A549 (cell line): Measurements from ENCODE around the gene KCNMA1. TPM values are rescaled to one million over a fixed set of nuclear protein-coding genes. Genes with fewer than 3 reads are reported as not detected.

Experiments
- ATAC-seq, 2 experiments: fragments of 200-7000 bp in 1 of 2; fragments of >200 bp in 1 of 2; cut with Nextera tagmentation in 1 of 2; cut with Tn5 transposase in 1 of 2; 3 replicates each; pipeline versions ENCODE4 v1.8.0 to v1.9.1; 2018 to 2020; ENCODE audit warnings: mild to moderate bottlenecking in 1 of 2, moderate library complexity in 1 of 2
- CTCF ChIA-PET: fragments of 300-600 bp; sonication (Branson Sonifier 250); formaldehyde crosslinking; extraction: SDS; loops from one replicate; lab custom pipeline; 2021; ENCODE audit warnings: antibody characterized with exemption, inconsistent platforms; lab: Yijun Ruan, JAX
- POLR2A ChIA-PET: fragments of 350-600 bp; formaldehyde crosslinking; extraction: SDS; loops from one replicate; lab custom pipeline; 2021; ENCODE audit warnings: antibody characterized with exemption, inconsistent platforms; lab: Yijun Ruan, JAX
- DNase-seq, 2 experiments: peaks; one replicate each; pipeline versions ENCODE4 v3.0.0 to v3.0.0-alpha.2; 2011 to 2016; ENCODE audit warnings: low read depth in 1 of 2, low spot score in 1 of 2
- FAIRE-seq: peaks from 2 replicates; lab custom pipeline; 2011; peaks lifted over from hg19 to GRCh38; lab: Jason Lieb, UNC
- H3K27ac ChIP-seq, 2 experiments: fragments of >200 bp; sonication (Bioruptor Twin); formaldehyde crosslinking; 3 replicates each; pipeline ENCODE4 v1.5.1; 2016 to 2017
- H3K4me1 ChIP-seq: fragments of >200 bp; sonication (Bioruptor Twin); formaldehyde crosslinking; 3 replicates; pipeline ENCODE4 v1.6.1; 2016
- H3K4me2 ChIP-seq: fragments of >200 bp; sonication (Bioruptor Twin); formaldehyde crosslinking; 3 replicates; pipeline ENCODE4 v1.6.1; 2016
- H3K4me3 ChIP-seq: fragments of >200 bp; sonication (Bioruptor Twin); formaldehyde crosslinking; 3 replicates; pipeline ENCODE4 v1.5.1; 2016
- H3K9me3 ChIP-seq: fragments of >200 bp; sonication (Bioruptor Twin); formaldehyde crosslinking; 3 replicates; pipeline ENCODE4 v1.6.1; 2016
- CBX8 ChIP-seq: fragments of 200-600 bp; sonication (generic); IDR thresholded peaks from 2 replicates; pipeline ENCODE4 v1.6.1; 2016
- CHD2 ChIP-seq: fragments of 150-350 bp; IDR thresholded peaks from 2 replicates; pipeline ENCODE4 v1.6.1; 2014; ENCODE audit warnings: low read length; ENCODE audit not compliant: partially characterized antibody
- CHD4 ChIP-seq: fragments of 200-600 bp; sonication (generic); IDR thresholded peaks from 2 replicates; pipeline ENCODE4 v1.6.1; 2016; ENCODE audit warnings: antibody characterized with exemption, mild to moderate bottlenecking, borderline replicate concordance
- E2F6 ChIP-seq: IDR thresholded peaks from 2 replicates; pipeline ENCODE4 v1.6.1; 2012; ENCODE audit warnings: low read depth, borderline replicate concordance
- EHF ChIP-seq: fragments of 250-450 bp; sonication (Bioruptor Pico); IDR thresholded peaks from 2 replicates; pipeline ENCODE4 v1.5.0; 2020; ENCODE audit warnings: mild to moderate bottlenecking
- EHMT2 ChIP-seq: fragments of 200-600 bp; sonication (generic); IDR thresholded peaks from 2 replicates; pipeline ENCODE4 v1.6.1; 2016; ENCODE audit warnings: antibody characterized with exemption, low read depth, mild to moderate bottlenecking, moderate library complexity
- ESRRA ChIP-seq: fragments of 150-350 bp; IDR thresholded peaks from 2 replicates; pipeline ENCODE4 v1.6.1; 2014; ENCODE audit warnings: mild to moderate bottlenecking, low read length, borderline replicate concordance
- HDAC2 ChIP-seq: fragments of 200-600 bp; sonication (generic); IDR thresholded peaks from 2 replicates; pipeline ENCODE4 v1.6.1; 2016
- HEYL ChIP-seq: fragments of 250-450 bp; sonication (Bioruptor Pico); IDR thresholded peaks from 2 replicates; pipeline ENCODE4 v1.8.0; 2021; ENCODE audit warnings: mild to moderate bottlenecking, moderate library complexity
- HOXB13 ChIP-seq: fragments of 250-450 bp; sonication (Bioruptor Pico); IDR thresholded peaks from 2 replicates; pipeline ENCODE4 v1.5.0; 2020; ENCODE audit warnings: low read depth, mild to moderate bottlenecking, moderate library complexity
- JUN ChIP-seq, 2 experiments: fragments of >200 bp; sonication (Bioruptor Twin); formaldehyde crosslinking; IDR thresholded peaks; 2 replicates in 1 of 2; 3 replicates in 1 of 2; pipeline ENCODE4 v1.6.1; 2016 to 2017
- JUNB ChIP-seq: fragments of >200 bp; sonication (Bioruptor Twin); formaldehyde crosslinking; IDR thresholded peaks from 2 replicates; pipeline ENCODE4 v1.6.1; 2016
- KDM1A ChIP-seq: fragments of 200-600 bp; sonication (generic); IDR thresholded peaks from 2 replicates; pipeline ENCODE4 v1.6.1; 2016; ENCODE audit warnings: low read depth, mild to moderate bottlenecking
- KDM5A ChIP-seq: fragments of 200-600 bp; sonication (generic); IDR thresholded peaks from 2 replicates; pipeline ENCODE4 v1.6.1; 2016; ENCODE audit warnings: antibody characterized with exemption, mild to moderate bottlenecking
- MAFK ChIP-seq: fragments of 450-650 bp; IDR thresholded peaks from 2 replicates; pipeline ENCODE4 v1.6.1; 2014; ENCODE audit not compliant: partially characterized antibody
- MAZ ChIP-seq: fragments of 150-350 bp; IDR thresholded peaks from 2 replicates; pipeline ENCODE4 v1.6.1; 2014; ENCODE audit warnings: antibody characterized with exemption, low read depth, low read length, borderline replicate concordance
- MYC ChIP-seq: IDR thresholded peaks from 2 replicates; pipeline ENCODE4 v1.6.1; 2012; ENCODE audit warnings: mild to moderate bottlenecking, inconsistent platforms, low read length, improper control_type of control experiment, borderline replicate concordance
- NPAS2 ChIP-seq: fragments of 250-450 bp; sonication (Bioruptor Pico); IDR thresholded peaks from 2 replicates; pipeline ENCODE4 v1.8.0; 2022; ENCODE audit warnings: mild to moderate bottlenecking, moderate library complexity, borderline replicate concordance
- PHF8 ChIP-seq: fragments of 200-600 bp; sonication (generic); IDR thresholded peaks from 2 replicates; pipeline ENCODE4 v1.6.1; 2016; ENCODE audit warnings: low read depth, mild to moderate bottlenecking, antibody characterized with exemption, moderate library complexity, borderline replicate concordance
- POLR2A ChIP-seq: IDR thresholded peaks from 2 replicates; pipeline ENCODE4 v1.6.1; 2012; ENCODE audit warnings: mild to moderate bottlenecking, low read length
- REST ChIP-seq: fragments of 200-600 bp; sonication (generic); IDR thresholded peaks from 2 replicates; pipeline ENCODE4 v1.6.1; 2016; ENCODE audit warnings: antibody characterized with exemption, mild to moderate bottlenecking, moderate library complexity
- TFCP2L1 ChIP-seq: fragments of 250-450 bp; sonication (Bioruptor Pico); IDR thresholded peaks from 2 replicates; pipeline ENCODE4 v1.5.0; 2021; ENCODE audit warnings: mild to moderate bottlenecking
- TP53 ChIP-seq: fragments of 250-450 bp; sonication (Bioruptor Pico); IDR thresholded peaks from 2 replicates; pipeline ENCODE4 v1.5.0; 2021; ENCODE audit warnings: mild to moderate bottlenecking, moderate library complexity
- USF2 ChIP-seq: fragments of 450-650 bp; IDR thresholded peaks from 2 replicates; pipeline ENCODE4 v1.6.1; 2014; ENCODE audit warnings: antibody characterized with exemption
- ZSCAN20 ChIP-seq: fragments of 250-450 bp; sonication (Bioruptor Pico); IDR thresholded peaks from 2 replicates; pipeline ENCODE4 v1.8.0; 2022; ENCODE audit warnings: mild to moderate bottlenecking, moderate library complexity
- WGBS: methylation state at CpG from one replicate; pipeline ENCODE4 v1.1.6; 2017; ENCODE audit errors: missing lambda C conversion rate; 5-methylcytosine and 5-hydroxymethylcytosine counted together
- polyA plus RNA-seq, 4 experiments: library from polyadenylated mRNA; depleted of rRNA in 3 of 4; stranded (reverse); fragments of >200 nt; fragmentation: RNase III in 1 of 4; extraction: RNeasy Plus Mini Kit Qiagen cat#74134 plus additional on column Dnase treatment in 1 of 4; gene quantifications; 2 replicates in 3 of 4; 3 replicates in 1 of 4; pipeline ENCODE4 v1.2.3, GENCODE V29; 2011 to 2017

KCNMA1 gene
- polyA plus RNA-seq, 2 of the 4 experiments (the other 2 are of a cell fraction), result 14.9 to 30.6 TPM

- H3K27ac ChIP-seq, result 0 out of 6 replicates have a peak overlapping the region, but pooled peaks of 1 of the 2 experiments have one; percentile 45
- FAIRE-seq (no peak), DNase-seq (no peak), ATAC-seq (peak in 1 of 2 experiments; percentile 52; a peak in 2 of 6 replicates)
- 73% methylated on average over 9 of the region's 9 CpGs for WGBS
- no peak overlapping the region for H3K4me2 ChIP-seq
- H3K4me3 ChIP-seq, result no peak overlapping the region
- ChIA-PET CTCF (interaction anchor here (0.8 to 1.5 kb wide), 6 partner anchors 13 to 418 kb away, joined by 3 to 4 read pairs (median 3); no protein-coding TSS in a partner anchor), POLR2A (no interaction called here)
- TF ChIP-seq MAZ (no peak), TFCP2L1 (CRISPR knock-in tag) (no peak), EHF (CRISPR knock-in tag) (no peak)
- peaks cover 6% of the 10 kb centered on the region; the same call in 2 of the 3 replicates for H3K4me1 ChIP-seq
- no peaks in the 10 kb centered on the region for H3K9me3 ChIP-seq
Observed at GRCh38 chr10:77223526-77224460, 413.8 kb downstream of the KCNMA1 start.

DNA sequence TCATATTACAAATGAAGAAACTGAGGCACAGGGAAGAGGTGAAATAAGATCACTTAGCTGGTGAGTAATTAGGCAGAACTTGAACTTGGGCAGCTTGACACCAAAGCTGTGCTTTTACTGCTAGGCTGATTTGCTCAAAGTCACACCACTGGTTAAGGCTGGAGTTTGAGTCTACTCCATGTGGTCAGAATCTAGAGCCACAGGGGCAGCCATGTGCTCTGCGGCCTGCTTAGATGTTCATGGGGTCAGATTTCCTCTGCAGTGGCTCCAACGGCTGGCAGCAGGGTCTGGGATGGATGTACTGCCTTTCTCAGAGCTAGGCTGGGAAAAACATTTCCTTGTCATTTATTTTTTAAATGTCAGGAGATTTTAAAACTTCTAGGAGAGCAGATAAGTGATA lies 417.5 kb downstream of the KCNMA1 start:
- POLR2A ChIA-PET, result no interaction called here
- Histone ChIP-seq H3K4me2 (no peak overlapping the region), H3K27ac (no peak overlapping the region), H3K9me3 (no peaks in the 10 kb centered on the region), H3K4me1 (peaks cover 6% of the 10 kb centered on the region; the same call in 2 of the 3 replicates), H3K4me3 (no peak overlapping the region)
- 67% methylated on average over 2 of the region's 2 CpGs for WGBS
- no peak for ATAC-seq
- no peak for DNase-seq
- FAIRE-seq, result no peak
- TF ChIP-seq USF2 (no peak), MAZ (no peak), EHMT2 (no peak), MAFK (no peak), CHD2 (no peak), TP53 (CRISPR knock-in tag) (no peak), NPAS2 (CRISPR knock-in tag) (no peak), JUN (IDR thresholded peaks at IDR 0.05) (no peak), ESRRA (no peak), POLR2A (no peak)
- CTCF ChIA-PET, result interaction anchor here (0.5 to 1.6 kb wide), 3 partner anchors 19 to 54 kb away, joined by 3 to 5 read pairs (median 4); no protein-coding TSS in a partner anchor

DNA sequence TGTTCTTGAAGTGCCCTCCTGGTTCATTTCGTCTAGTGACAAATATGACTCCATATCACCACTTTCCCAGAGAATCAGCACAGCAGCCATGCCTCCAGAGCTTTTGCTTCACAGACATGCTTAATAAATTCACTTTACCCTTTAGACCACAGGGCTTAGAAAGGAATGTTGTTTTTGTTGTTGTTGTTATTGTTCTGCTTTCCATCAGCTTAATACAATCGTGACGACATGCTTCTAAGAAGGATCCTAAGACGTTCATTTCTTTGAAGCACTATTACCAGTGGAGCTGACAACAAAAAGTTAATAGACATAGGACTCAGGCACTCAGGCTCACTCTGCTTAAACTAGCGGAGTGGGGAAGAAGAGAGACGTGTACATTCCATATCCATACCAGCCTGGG lies 418.6 kb downstream of the KCNMA1 start:
- DNase-seq (no peak), ATAC-seq (no peak), FAIRE-seq (no peak)
- no peak for TF ChIP-seq E2F6
- no peak for TF ChIP-seq HDAC2
- no peak for TF ChIP-seq JUN (IDR thresholded peaks at IDR 0.05)
- ChIA-PET POLR2A (no interaction called here), CTCF (interaction anchor here (1.1 to 1.8 kb wide), 6 partner anchors 9 to 538 kb away, joined by 3 to 6 read pairs (median 3); no protein-coding TSS in a partner anchor)
- no peak overlapping the region for H3K4me3 ChIP-seq
- peaks cover 5% of the 10 kb centered on the region; the same call in 2 of the 3 replicates for H3K4me1 ChIP-seq
- WGBS, result 87% methylated on average over 6 of the region's 6 CpGs
- no peak overlapping the region for H3K27ac ChIP-seq
- no peak overlapping the region for H3K4me2 ChIP-seq
- H3K9me3 ChIP-seq, result no peaks in the 10 kb centered on the region

DNA sequence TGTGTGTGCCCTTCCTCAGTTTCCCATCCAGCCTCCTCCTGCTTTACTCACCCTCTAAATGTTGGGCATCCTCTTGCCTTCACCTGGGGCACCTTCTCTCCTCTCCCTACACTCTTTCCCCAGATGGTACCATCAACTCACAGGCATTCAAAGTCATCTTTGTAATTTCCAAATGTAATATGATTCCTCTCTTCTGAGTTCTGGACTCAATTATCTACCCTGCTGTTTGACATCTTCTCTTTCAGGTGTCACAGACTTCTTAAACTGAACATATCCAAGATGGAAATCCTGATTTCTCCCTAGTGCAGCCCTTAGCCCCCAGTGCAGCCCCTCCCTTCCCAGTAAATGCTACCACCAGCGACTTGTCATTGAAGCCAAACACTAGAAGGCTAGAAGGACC lies 422.8 kb downstream of the KCNMA1 start:
- ChIA-PET CTCF (interaction anchor here (1.0 to 1.3 kb wide), 2 partner anchors 41 to 426 kb away, joined by 3 read pairs; no protein-coding TSS in a partner anchor), POLR2A (no interaction called here)
- Histone ChIP-seq H3K4me1 (no peaks in the 10 kb centered on the region), H3K27ac (no peak overlapping the region), H3K9me3 (0 out of 3 replicates have a peak, but pooled peaks cover 2% of the 10 kb centered on the region), H3K4me2 (no peak overlapping the region), H3K4me3 (no peak overlapping the region)
- 53% methylated on average over 1 of the region's 1 CpG for WGBS
- ATAC-seq (no peak), DNase-seq (no peak), FAIRE-seq (no peak)
- TF ChIP-seq ZSCAN20 (CRISPR knock-in tag) (no peak), CHD2 (no peak), CBX8 (no peak), KDM1A (no peak), REST (no peak), MYC (no peak), JUNB (no peak), PHF8 (no peak), HOXB13 (CRISPR knock-in tag) (no peak), KDM5A (no peak), CHD4 (no peak), HEYL (no peak), TP53 (CRISPR knock-in tag) (no peak)
